ENCODE results near the gene DHRS9.
A peak's percentile ranks its signal among the peaks of the same experiment; 100 is the strongest.

- TF ChIP-seq CTCF (IDR thresholded peaks at IDR 0.05 in 2 of 3, conservative IDR thresholded peaks at IDR 0.05 in 1 of 3; ENCODE audit: insufficient read depth in 2 of 3, low read depth in 1 of 3, low read length in 3 of 3): no peak
- TF ChIP-seq MYC (IDR thresholded peaks at IDR 0.05; ENCODE audit: low read depth, low read length): no peak
- TF ChIP-seq MYC (CRISPR knock-in tag; IDR thresholded peaks at IDR 0.05; ENCODE audit: borderline replicate concordance, low read depth): no peak
- 0 out of 2 replicates have a peak, but pooled peaks have one; percentile 5 for TF ChIP-seq ZNF324 (CRISPR knock-in tag; IDR thresholded peaks at IDR 0.05)
- TF ChIP-seq SRSF7 (optimal IDR thresholded peaks at IDR 0.05; ENCODE audit: low read depth, low read length): no peak
- no peak for TF ChIP-seq PREB (CRISPR knock-in tag; IDR thresholded peaks at IDR 0.05)
- TF ChIP-seq CREM (IDR thresholded peaks at IDR 0.05; ENCODE audit: low read depth): peak; percentile 87
- peak; percentile 90 for TF ChIP-seq JUN (IDR thresholded peaks at IDR 0.05; ENCODE audit: borderline replicate concordance, low read depth, low read length)
- TF ChIP-seq JUN (CRISPR knock-in tag; IDR thresholded peaks at IDR 0.05; ENCODE audit: borderline replicate concordance): no peak
- peak; percentile 87 to 89 for TF ChIP-seq KDM1A (IDR thresholded peaks at IDR 0.05)
- no peak for TF ChIP-seq HMG20B (CRISPR knock-in tag; IDR thresholded peaks at IDR 0.05)
Observed at GRCh38 chr2:169050476-169051240, 18.7 kb upstream of the DHRS9 start.
